Dermis blood vessel endothelial cell (primary cell): ENCODE results near the gene PRIMA1. TPM values are rescaled to one million over a fixed set of nuclear protein-coding genes. Genes with fewer than 3 reads are reported as not detected.

Experiments used
- DNase-seq: peaks from one replicate; pipeline ENCODE4 v3.0.0; 2010
- total RNA-seq: library from RNA; depleted of rRNA; stranded (reverse); fragments of >200 nt; gene quantifications from 2 replicates; pipeline ENCODE4 v1.2.3, GENCODE V29; 2014

PRIMA1 gene
- total RNA-seq, 1 donor from 2014 or later: not detected

DNA sequence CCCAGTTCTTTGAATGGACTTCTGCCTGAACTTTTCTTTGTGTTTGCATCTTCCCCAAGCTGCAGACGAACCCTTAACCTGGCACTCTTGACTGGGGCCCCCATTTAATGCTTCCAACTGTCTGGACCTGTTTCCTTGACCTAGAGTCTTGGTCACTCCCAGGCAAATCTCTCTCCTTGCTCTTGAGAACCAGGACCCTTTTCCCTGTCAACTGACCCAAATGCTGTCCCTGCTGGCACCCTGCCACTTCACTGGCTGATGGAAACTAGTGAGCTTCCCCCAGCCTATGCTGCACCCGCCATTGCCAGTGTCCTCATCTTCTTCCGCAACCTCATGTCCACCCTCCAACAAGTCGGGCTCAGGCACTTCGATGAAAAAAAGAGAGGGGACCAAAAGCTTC lies 79.5 kb downstream of the PRIMA1 start:
- DNase-seq: no peak

GRCh38 chr14:93708311-93708734 lies 80.0 kb downstream of the PRIMA1 start:
- no peak for DNase-seq

- no peak for DNase-seq
These were observed 80.8 kb downstream of the PRIMA1 start for GRCh38 chr14:93707475-93707874.

DNA sequence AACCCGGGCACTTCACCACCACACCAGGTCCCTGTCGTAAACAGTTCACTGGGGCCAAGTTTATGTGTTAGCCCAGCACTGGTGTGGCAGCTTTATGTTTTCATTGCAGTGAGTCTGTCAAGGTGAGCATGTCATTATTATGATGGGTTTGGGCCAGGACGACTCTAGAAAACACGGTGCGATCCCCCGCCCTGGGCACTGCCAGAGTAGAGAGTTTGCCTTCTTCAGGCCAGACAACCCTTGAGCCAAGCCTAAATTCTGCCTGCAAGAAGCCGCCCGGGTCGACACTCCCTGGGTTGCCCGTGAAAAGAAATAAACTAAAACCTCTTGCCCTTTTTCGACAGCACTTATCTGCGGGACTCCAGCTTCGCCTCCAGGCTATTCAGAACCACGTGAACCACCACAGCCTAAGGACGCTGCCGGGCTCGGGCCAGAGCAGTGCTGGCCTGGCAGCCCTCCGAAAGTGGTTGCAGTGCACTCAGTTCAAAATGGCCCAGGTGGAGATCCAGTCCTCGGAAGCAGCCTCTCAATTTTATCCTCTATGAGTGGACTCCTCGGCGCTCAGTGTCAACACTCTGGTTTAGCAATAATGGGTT lies 81.8 kb downstream of the PRIMA1 start:
- no peak for DNase-seq

GRCh38 chr14:93705513-93706156 lies 82.7 kb downstream of the PRIMA1 start:
- DNase-seq: no peak

- no peak for DNase-seq
These were observed 84.3 kb downstream of the PRIMA1 start for GRCh38 chr14:93703941-93704340.

DNA sequence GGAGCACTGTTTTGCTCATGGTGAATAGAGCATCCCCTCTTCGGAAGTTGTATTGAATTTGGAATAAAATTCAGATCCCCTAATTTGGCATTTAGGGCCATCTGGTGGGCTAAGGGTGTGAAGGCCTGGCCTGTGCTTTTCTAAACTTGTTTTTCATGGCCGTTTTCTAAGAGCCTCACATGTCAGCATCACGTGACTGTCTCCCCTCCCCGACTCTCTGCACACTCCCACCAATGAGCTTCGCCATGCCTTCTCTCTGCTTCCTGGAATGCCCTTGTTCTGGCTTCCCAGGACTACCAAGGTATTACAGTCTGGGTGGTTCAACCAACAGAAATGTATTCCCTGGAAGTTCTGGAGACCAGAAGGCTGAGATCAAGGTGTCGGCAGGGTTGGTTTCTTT lies 85.3 kb downstream of the PRIMA1 start:
- DNase-seq: no peak

GRCh38 chr14:93701562-93701961 lies 86.7 kb downstream of the PRIMA1 start:
- DNase-seq: no peak

- DNase-seq: no peak
These were observed 87.4 kb downstream of the PRIMA1 start for GRCh38 chr14:93700928-93701327.

GRCh38 chr14:93693914-93694313 lies 94.4 kb downstream of the PRIMA1 start:
- no peak for DNase-seq

- no peak for DNase-seq
These were observed 97.1 kb downstream of the PRIMA1 start for GRCh38 chr14:93691042-93691780.

- DNase-seq: no peak
These were observed 98.1 kb downstream of the PRIMA1 start for GRCh38 chr14:93690146-93690545.

DNA sequence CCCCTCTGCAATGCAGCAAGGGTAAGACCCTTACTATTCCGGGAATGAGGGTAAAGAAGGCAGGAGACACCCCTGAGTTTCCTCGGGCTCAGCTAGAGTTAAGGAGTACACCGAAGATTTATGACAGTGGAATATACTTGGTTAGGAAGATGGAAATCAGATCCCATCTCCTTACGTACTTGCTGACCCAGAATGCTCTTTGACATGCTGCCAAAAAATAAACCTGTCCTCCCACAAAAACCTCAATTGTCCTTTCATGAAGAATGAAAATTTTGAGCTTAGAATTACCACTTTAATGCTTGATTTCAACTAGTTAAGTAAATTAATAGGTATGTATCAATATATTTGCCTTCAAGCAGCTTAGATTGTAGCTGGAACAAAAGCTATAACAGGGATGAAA lies 99.5 kb downstream of the PRIMA1 start:
- DNase-seq: no peak

DNA sequence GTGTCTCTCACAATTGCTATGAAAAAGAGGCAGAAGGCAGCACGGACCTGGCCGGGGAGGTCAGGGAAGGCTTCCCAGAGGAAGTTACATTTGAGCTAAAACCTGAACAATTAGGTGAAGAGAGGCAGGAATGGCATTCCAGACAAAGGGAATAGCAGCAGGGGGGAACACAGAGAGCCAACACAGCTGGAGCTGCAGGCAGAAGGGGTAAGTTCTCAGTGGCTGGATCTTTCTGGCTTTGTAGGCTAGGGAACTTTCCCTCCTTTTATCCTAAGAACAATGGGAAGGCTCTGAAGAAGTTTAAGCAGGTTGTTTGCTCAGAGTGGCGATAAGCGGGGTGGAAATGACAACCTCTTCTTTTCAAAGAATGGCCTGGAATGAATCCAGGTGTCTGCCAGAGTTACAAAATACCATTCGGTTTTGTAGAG lies 100.0 kb downstream of the PRIMA1 start:
- DNase-seq: no peak

DNA sequence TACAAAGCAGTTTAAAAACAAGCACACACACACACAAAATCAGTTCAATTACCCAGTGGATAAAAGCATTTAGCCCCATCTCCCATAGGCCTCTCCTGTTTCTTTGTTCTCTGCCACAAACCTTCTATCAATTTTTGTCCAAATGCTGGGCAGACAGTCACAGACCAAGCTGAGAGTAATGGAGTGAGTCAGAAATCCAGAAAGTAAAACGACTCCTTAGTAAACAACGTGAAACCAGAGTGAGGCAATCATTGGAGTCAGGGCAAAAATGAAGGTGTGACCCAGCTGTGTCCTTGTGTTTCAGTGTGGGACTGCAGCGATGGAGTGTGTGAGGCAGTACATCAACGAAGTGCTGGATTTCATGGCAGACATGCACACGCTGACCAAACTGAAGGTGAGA lies 102.0 kb downstream of the PRIMA1 start:
- no peak for DNase-seq

DNA sequence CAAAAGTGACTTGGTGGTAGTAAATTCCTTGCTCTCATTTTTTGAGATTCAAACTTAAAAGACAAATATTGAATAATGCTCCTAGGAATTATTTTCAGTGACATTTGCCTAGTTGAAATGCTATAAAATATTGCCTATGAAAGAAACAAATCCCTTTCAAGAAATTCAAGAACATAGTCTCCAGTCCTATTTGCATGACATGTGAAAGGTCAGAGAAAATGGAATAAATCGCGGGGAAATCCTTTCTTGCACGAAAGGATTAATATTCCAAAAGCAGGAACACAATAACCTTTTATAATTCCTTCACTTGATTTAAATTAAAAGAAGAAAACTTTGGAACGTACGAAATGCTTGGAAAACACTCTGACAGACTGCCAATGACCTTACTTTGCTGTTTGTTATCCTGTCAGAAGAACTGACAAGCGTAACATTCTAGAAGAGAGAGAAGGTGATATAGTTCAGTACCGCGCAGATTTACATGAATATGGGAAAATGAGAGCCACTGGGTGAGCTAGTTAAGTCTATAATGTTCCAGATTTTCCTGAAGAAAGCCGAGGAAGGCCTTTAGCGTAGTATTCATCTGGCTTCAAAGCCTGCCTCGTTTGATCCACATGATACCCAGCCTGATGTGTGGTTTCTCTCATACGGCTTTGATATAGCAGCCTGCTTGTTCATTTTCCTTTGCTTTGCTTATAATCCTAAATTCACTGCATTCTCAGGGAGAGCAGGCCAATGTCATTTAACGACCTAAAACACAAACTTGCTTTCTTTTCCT lies 103.0 kb downstream of the PRIMA1 start:
- no peak for DNase-seq

DNA sequence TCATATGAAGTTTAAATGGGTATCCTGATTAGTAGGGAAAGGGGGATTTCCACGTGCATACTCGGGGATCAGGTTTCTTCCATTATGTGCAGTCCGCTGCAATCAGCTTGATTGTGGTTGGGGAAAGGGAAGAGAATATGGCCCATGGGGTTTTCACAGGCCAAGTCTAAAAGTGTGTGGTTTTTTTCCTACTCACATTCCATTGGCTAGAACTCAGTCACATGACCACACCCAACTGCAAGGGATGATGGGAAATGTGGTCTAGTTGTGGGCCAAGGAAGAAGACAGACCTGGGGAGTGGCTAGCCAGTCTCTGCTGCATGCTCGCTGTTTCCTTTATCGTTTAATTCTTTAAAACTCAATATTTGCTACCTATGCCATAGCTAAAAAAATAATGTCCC lies 105.1 kb downstream of the PRIMA1 start:
- no peak for DNase-seq

DNA sequence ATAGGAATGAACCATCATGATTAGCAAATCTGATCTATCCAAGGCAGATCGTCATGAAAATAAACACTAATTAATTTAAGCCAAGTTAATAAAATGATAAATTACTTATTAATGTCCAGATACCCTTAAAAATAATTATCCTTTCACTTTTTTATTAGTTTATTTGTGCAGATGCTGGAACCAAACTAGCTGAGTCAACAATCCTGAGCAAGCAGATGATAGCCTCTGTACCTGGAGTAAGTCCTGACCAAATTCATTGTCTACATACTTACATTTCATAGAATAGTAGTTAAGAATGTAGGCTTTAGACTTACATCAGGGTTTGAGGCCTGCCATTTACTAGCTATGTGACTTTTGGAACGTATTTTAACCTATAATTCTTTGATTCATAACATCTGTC lies 105.8 kb downstream of the PRIMA1 start:
- no peak for DNase-seq

GRCh38 chr14:93676416-93676958 lies 111.8 kb downstream of the PRIMA1 start:
- no peak for DNase-seq

GRCh38 chr14:93675651-93676050 lies 112.6 kb downstream of the PRIMA1 start:
- no peak for DNase-seq

DNA sequence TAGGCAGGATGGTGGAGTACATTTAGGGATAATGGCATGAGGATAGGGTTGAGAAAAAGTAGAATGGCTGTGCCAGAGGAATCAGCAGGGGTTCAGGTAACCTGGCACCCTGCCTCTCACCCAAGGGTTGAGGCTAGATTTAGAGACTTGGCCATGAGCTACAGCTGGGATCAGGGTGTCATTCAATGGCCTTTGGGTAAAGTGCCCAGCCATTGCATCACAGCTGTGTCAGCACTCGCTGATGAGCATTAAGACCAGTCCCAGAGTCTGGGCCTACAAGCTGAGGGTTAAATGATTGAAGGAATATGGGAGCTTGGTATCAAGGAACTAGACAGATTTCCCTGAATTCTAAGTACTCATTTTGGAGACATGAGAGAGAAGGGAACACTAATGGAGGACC lies 113.9 kb downstream of the PRIMA1 start:
- no peak for DNase-seq

DNA sequence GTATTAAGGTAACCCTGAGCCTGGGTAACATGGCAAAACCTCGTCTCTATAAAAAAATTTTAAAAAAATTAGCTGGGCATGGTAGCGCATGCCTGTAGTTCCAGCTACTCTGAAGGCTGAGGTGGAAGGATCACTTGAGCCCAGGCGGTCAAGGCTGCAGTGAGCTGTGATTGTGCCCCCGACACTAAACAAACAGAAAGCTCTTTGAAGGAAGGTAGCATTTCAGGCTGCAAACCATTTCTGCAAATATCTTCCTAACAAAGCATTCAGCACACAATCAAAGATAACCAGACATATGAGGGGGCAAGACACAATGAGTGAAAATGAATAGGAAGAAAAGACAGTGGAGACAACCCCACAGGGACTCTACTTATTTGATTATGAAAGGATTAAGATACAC lies 118.7 kb downstream of the PRIMA1 start:
- no peak for DNase-seq
